Activated CD4-positive, alpha-beta T cell treated with anti-CD3 and anti-CD28 coated beads, Interleukin-2, amount 50 U/mL, for 24 hours (primary cell): ENCODE measurements around the gene DENND10.
"Not testable (repeated sequence)": the region's sequence is repeated elsewhere in the genome, so short reads cannot be mapped to it uniquely, and the experiment has no call there.

ENCODE experiments used
- DNase-seq, 2 donors: peaks; one replicate each; pipeline ENCODE4 v3.0.0-alpha.2; 2020; ENCODE audit warnings: low read depth in 1 of 2, low spot score in 1 of 2

Gene DENND10

DNA sequence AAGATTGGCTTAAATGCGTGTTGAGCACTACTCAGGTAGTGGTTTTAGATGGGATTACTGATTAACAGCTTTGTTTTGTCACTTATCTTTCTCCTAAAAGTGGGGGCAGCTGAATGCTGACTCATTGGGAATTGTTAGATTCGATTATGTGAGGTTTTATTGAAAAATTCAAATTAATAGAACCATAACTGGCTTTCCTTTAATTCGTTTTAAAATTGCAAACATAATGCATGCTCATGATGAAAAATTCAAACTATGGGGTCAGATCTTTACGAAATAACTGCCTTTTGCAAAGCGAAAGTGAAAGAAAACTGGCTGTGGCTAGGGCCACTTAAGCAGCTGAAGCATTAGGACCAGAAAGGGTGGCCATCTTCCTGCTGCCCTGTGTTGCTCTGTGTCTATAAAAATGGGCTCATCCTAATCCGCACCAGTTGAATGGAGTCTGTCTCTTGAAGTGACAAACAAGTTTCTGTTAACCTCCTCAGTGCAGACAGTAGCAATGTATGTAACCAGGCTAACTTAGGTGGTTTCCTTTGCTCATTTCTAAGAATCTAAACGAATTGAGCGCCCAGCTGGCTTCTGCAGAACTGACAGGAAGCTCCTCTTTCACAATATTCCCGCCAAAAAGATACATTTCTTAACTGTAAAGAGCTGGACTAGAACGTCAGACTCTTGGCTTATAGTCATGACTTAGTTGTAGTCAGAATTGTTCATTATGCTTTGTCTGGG is 27.8 kb downstream of the DENND10 start:
- DNase-seq, result peak; percentile 13 to 34

GRCh38 chr10:119132521-119133345 is 28.8 kb downstream of the DENND10 start:
- no peak for DNase-seq

- no peak for DNase-seq
Measured at GRCh38 chr10:119133949-119134348, 30.0 kb downstream of the DENND10 start.

- DNase-seq, result no peak
Measured at GRCh38 chr10:119135513-119135881, 31.6 kb downstream of the DENND10 start.

- DNase-seq, result no peak
Measured at GRCh38 chr10:119136084-119136483, 32.2 kb downstream of the DENND10 start.

GRCh38 chr10:119137878-119138277 is 34.0 kb downstream of the DENND10 start:
- not testable (repeated sequence) for DNase-seq

DNA sequence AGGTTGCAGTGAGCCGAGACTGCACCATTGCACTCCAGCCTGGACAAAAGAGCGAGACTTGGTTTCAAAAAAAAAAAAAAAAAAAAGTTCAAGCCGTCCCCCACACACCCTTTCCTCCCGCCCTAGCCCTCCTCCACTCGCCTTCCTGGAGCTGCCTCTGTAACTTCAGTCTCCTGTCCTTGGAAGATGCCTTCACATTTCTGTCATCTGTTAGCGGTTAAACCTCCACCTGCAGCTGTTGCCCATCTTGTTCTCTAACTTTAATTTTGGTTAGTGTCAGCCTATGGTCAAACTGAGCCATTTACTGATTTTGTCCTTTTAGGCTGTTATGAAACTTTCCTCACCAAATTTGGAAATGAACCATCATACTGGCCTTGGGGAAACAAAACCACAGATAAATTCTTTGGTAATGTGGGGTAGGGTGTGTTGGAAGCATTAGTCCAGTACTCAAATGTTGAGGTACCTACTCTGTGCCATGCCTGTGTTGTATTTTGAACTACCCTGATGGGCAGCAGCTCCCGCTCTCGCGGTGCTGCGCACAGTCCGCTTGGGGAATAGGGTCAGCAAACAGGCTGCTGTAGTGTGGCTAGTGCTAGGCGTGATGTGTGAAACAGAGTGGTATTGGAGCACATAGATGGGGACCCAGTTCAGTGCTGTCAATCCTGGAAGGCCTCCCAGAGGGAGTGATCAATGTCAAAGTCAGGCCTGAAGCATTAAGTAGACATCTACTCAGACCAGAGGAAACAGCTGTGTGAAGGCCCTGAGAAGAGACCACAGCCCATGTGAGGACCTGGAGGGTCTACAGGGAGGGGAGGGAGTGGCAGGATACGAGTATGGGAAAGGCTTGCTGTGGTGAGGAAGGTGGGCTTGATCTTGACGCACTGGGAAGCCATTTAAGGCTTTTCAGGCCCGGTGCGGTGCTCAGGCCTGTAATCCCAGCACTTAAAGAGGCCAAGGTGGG is 34.7 kb downstream of the DENND10 start:
- no peak for DNase-seq

DNA sequence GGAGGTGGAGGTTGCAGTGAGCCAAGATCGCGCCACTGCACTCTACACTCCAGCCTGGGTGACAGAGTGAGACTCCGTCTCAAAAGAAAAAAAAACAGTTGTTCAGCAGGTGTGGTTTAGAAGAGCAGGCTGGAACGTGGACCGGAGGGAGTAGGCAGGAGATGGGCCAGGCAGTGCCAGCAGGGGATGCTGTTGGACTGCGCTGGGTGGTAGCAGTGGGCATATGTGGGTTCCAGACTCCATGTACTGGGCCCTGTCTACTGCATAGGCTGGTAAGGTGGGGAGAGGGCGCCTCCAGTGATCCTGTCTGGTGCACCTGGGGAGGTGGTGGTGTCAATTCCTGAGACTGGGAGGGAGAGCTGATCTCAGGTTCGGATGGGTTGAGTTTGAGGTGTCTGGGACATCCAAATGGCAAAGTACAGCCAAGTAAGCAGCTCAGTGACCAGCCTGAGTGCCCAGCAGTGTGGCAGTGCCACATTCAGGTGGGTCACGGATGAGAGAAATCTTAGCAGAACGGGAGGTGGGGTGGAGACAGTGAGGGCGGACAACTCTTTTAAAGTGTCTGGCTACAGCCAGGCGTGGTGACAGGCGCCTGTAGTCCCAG is 35.7 kb downstream of the DENND10 start:
- peak in 1 of 2 donors; percentile 9 for DNase-seq

GRCh38 chr10:119140603-119141245 is 36.8 kb downstream of the DENND10 start:
- no peak for DNase-seq

DNA sequence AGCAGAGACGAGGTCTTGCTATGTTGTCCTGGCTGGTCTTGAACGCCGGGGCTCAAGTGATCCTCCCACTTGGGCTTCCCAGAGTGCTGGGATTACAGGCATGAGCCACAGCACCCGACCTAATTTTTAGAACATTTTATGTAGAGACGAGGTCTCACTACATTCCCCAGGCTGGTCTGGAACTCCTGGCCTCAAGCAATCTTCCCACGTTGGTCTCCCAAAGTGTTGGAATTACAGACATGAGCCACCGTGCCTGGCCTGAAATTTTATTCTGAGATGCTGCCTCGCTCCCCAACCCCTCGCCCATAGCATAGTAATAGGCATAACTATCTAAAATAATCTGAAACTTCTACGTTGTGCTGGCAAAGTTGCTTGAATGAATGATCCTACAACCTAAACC is 39.7 kb downstream of the DENND10 start:
- DNase-seq, result no peak

DNA sequence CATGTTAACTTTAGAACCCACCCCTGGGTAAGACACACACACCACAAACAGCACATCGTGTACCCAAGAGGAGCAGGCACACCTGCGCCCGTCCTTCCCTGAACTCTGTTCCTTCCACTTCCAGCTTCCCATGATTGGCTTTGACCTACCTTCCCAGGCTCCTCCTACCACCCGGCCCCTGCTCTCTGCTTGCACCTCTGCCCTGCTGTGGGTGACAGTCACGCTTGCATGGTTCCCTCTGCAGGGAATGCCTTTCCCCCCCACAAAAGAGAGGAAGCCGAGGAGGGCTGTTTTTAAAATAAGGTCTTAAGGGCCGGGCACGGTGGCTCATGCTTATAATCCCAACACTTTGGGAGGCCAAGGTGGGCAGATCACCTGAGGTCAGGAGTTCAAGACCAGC is 45.2 kb downstream of the DENND10 start:
- DNase-seq, result no peak

- no peak for DNase-seq
Measured at GRCh38 chr10:119149729-119150128, 45.8 kb downstream of the DENND10 start.

DNA sequence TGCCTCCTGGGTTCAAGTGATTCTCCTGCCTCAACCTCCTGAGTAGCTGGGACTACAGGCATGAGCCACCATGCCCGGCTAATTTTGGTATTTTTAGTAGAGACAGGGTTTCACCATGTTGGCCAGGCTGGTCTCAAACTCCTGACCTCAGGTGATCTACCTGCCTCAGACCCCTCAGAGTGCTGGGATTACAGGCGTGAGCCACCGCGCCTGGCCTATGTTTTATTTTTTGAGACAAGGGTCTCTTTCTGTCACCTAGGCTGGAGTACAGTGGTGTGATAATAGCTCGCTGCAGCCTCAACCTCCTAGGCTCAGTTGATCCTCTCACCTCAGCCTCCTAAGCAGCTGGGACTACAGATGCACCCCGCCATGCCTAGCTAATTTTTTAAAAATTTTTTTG is 47.7 kb downstream of the DENND10 start:
- not testable (repeated sequence) for DNase-seq

DNA sequence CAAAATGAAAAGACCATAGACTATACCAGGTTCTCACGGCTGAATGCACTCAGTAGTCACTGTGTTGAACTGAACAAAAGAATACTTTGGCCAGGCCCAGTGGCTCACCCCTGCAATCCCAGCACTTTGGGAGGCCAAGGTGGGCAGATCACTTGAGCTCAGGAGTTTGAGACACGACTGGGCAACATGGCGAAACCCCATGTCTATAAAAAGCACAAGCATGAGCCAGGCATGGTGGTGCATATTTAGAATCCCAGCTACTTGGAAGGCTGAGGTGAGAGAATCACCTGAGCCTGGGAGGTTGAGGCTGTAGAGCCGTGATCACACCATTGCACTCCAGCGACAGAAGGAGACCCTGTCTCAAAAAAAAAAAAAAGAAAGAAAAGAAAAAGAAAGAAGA is 49.1 kb downstream of the DENND10 start:
- no peak for DNase-seq

GRCh38 chr10:119153661-119154060 is 49.7 kb downstream of the DENND10 start:
- DNase-seq, result no peak

DNA sequence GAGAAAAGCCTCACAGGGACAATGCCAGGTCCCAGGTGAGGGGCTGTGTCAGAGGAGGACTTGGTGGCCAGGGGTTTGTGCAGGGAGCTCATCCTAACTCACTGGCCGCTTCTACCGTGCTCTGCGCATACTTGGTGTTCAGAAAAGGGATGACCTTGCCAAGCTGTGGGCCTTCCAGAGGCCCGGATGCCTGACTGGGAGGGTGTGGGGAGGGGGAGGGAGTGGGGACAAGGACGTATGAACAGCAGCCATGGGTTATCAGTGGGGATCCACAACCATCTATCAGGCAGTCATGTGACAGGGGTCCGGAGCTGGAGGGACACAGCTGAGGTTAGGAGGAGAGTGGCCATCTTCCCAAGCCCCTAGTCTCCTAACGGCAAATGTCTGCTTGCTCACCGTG is 55.4 kb downstream of the DENND10 start:
- no peak for DNase-seq

DNA sequence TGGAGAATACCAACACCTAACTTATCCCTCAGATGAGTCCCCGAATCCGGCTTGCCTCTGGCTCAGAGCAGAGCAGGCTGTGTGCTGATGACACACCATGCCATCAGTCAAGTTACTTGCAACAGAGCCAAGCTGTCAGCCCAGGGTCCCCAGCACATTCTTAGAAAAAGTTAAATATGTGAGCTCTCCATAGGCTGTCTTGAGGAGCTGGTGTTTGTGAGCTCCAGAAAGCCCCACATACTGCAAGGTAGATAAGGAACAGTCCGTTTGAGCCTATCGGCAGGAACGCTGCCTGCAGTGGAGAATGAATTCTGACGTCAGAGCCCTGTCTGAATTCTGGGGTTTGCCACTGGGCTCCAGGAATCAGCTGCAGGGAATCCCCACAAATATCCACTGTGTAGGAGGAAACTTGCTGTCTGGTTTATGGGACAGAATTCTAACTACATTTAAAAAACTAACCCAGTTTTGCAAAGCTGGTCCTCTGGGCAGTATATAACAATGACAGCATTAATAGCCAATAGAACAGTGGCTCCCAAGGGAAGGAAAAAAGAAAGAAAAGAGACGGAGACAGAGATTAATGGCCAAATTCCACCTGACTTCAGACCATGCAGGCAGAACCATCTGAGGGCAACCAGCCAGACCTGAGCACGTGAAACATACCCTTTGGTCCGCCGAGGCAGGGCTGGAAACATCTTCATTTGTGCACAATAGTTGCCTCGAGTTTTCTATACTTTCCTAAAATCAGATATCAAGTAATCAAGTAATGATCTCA is 58.0 kb downstream of the DENND10 start:
- DNase-seq, result no peak

DNA sequence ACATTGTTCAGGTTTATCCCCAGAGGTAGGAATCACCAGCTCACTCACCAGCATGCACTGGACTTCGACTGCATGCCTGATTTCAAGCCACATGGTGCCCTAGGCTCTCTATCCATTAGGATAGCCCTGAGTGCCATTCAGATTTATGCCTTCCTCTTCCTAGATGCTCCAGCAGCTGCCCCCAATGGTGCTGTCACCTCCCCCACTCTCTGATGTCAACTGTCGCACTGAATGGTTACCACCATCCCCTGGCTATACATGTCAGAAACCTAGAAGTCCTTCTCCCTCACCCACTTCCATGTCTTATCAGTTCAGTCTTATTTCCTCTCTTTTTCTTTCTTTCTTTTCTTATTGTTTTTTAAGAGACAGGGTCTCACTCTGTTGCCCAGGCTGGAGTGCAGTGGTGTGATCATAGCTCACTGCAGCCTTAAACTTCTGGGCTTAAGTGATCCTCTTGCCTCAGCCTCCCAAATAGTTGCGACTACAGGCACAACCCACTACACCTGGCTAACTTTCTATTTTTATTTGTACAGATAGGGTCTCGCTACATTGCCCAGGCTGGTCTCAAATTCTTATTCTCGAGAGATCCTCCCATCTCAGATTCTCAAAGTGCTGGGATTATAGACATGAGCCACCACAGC is 58.7 kb downstream of the DENND10 start:
- DNase-seq, result no peak
